NB4 (cell line): ENCODE data around the gene CDC14B.

Experiments
- POLR2A ChIP-seq: IDR thresholded peaks from 2 replicates; pipeline ENCODE4 v1.6.1; 2011; ENCODE audit warnings: mild to moderate bottlenecking; ENCODE audit not compliant: insufficient read length; ENCODE audit errors: extremely low read depth
- TF ChIP-seq, protein P1 (sequence below): IDR thresholded peaks from 2 replicates; pipeline ENCODE4 v1.6.1; 2011; ENCODE audit warnings: low read depth, low read length
- TF ChIP-seq, protein P2 (sequence below): IDR thresholded peaks from one replicate; pipeline ENCODE4 v1.5.1; 2012; ENCODE audit warnings: low read depth, low read length

DNA sequence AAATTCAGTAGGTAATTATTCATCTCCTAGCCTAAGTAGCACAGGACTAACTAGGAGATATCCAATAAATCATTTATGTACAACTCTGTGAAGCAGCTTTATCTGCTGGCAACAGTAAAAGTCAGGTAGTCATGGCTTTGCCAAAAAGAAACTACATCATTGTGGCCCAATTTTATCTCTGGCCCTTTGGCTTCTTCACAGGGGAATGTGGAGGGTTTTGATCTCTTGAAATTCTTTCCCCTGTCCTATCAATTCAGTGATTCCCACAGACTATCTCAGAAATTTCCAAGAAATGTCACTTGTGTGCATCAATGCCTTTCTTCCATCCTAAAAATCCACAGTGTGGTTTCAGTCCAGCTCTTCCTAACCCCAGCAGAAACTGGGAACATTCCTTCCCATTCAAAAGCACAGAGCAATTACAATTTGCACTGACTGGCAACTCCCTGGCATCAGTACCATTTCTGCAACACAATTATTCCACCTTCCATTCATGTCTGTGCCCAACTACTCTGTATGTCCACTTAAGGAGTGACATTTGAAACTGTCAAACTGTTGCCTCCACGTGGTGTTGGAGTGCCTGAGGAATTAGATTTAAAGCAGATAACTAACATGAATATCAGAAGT is 6.6 kb downstream of the CDC14B start:
- TF ChIP-seq, protein P1, sequence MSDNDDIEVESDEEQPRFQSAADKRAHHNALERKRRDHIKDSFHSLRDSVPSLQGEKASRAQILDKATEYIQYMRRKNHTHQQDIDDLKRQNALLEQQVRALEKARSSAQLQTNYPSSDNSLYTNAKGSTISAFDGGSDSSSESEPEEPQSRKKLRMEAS, result no peak
- TF ChIP-seq POLR2A, result no peak
- TF ChIP-seq, protein P2, sequence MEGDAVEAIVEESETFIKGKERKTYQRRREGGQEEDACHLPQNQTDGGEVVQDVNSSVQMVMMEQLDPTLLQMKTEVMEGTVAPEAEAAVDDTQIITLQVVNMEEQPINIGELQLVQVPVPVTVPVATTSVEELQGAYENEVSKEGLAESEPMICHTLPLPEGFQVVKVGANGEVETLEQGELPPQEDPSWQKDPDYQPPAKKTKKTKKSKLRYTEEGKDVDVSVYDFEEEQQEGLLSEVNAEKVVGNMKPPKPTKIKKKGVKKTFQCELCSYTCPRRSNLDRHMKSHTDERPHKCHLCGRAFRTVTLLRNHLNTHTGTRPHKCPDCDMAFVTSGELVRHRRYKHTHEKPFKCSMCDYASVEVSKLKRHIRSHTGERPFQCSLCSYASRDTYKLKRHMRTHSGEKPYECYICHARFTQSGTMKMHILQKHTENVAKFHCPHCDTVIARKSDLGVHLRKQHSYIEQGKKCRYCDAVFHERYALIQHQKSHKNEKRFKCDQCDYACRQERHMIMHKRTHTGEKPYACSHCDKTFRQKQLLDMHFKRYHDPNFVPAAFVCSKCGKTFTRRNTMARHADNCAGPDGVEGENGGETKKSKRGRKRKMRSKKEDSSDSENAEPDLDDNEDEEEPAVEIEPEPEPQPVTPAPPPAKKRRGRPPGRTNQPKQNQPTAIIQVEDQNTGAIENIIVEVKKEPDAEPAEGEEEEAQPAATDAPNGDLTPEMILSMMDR, result no peak
